ENCODE measurements around the gene LRRC46. TPM values are rescaled to one million over a fixed set of nuclear protein-coding genes. Genes with fewer than 3 reads are reported as not detected.

Gene LRRC46
- total and polyA plus RNA-seq, 2 experiments from 2014 or later: 0.18 to 0.35 TPM

GRCh38 chr17:47813077-47813476, 18.4 kb upstream of the LRRC46 start (continued):
- TF ChIP-seq ZNF462 (CRISPR knock-in tag; IDR thresholded peaks at IDR 0.05) (no peak), STAT1 (IDR thresholded peaks at IDR 0.05; ENCODE audit: unreplicated experiment) (no peak)

GRCh38 chr17:47813512-47814031, 17.9 kb upstream of the LRRC46 start:
- H3K9me2 ChIP-seq (ENCODE audit: insufficient read depth): no peaks in the 10 kb centered on the region
- H4K20me1 ChIP-seq (replicated peaks; ENCODE audit: insufficient read depth): no peaks in the 10 kb centered on the region
- H3F3A ChIP-seq (replicated peaks; ENCODE audit: low read depth): no peaks in the 10 kb centered on the region
- ATAC-seq (no peak), DNase-seq (ENCODE audit: low spot score) (no peak)
- H3K4me2 ChIP-seq: no peak overlapping the region
- H3K4me1 Mint-ChIP-seq: peaks cover 7% of the 10 kb centered on the region; the same call in 2 of the 3 replicates
- peaks cover 7% of the 10 kb centered on the region; the same call in 1 of the 3 replicates for H3K36me3 Mint-ChIP-seq (ENCODE audit: low read depth)
- no peaks in the 10 kb centered on the region; the same call in 2 of the 3 replicates for H3K9me3 Mint-ChIP-seq
- H3K27ac ChIP-seq (ENCODE audit: low read depth): no peak overlapping the region
- peaks cover 2% of the 10 kb centered on the region for H3K27me3 Mint-ChIP-seq (ENCODE audit: insufficient read depth, low read depth, poor library complexity)
- no peaks in the 10 kb centered on the region for H3K4me1 ChIP-seq (ENCODE audit: insufficient read depth)
- no peaks in the 10 kb centered on the region for H3K27me3 ChIP-seq (ENCODE audit: insufficient read depth)
- no peak overlapping the region for H3K4me3 ChIP-seq
- H2AFZ ChIP-seq: no peak overlapping the region
- no peak overlapping the region for H3K27ac Mint-ChIP-seq
- TF ChIP-seq POLR2AphosphoS5 (IDR thresholded peaks at IDR 0.05; ENCODE audit: low read depth) (no peak), ZNF114 (CRISPR knock-in tag; IDR thresholded peaks at IDR 0.05) (no peak), STAT1 (IDR thresholded peaks at IDR 0.05; ENCODE audit: unreplicated experiment) (no peak)
- TF ChIP-seq, protein P1, sequence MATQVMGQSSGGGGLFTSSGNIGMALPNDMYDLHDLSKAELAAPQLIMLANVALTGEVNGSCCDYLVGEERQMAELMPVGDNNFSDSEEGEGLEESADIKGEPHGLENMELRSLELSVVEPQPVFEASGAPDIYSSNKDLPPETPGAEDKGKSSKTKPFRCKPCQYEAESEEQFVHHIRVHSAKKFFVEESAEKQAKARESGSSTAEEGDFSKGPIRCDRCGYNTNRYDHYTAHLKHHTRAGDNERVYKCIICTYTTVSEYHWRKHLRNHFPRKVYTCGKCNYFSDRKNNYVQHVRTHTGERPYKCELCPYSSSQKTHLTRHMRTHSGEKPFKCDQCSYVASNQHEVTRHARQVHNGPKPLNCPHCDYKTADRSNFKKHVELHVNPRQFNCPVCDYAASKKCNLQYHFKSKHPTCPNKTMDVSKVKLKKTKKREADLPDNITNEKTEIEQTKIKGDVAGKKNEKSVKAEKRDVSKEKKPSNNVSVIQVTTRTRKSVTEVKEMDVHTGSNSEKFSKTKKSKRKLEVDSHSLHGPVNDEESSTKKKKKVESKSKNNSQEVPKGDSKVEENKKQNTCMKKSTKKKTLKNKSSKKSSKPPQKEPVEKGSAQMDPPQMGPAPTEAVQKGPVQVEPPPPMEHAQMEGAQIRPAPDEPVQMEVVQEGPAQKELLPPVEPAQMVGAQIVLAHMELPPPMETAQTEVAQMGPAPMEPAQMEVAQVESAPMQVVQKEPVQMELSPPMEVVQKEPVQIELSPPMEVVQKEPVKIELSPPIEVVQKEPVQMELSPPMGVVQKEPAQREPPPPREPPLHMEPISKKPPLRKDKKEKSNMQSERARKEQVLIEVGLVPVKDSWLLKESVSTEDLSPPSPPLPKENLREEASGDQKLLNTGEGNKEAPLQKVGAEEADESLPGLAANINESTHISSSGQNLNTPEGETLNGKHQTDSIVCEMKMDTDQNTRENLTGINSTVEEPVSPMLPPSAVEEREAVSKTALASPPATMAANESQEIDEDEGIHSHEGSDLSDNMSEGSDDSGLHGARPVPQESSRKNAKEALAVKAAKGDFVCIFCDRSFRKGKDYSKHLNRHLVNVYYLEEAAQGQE (IDR thresholded peaks at IDR 0.05; ENCODE audit: unreplicated experiment): no peak
- no peak overlapping the region for H3K4me3 Mint-ChIP-seq
- no peaks in the 10 kb centered on the region for H3K36me3 ChIP-seq (ENCODE audit: insufficient read depth)
- no peaks in the 10 kb centered on the region for H3K79me2 ChIP-seq (replicated peaks; ENCODE audit: insufficient read depth)

Measured in GM23338 (cell line).